Thoracic aorta (tissue), 2 donors: ENCODE data around the gene PBX3. TPM values are rescaled to one million over a fixed set of nuclear protein-coding genes. Genes with fewer than 3 reads are reported as not detected.

ENCODE experiments used
- ATAC-seq: fragments of 150-250 bp; one replicate; pipeline ENCODE4 v1.8.0; 2017; ENCODE audit warnings: low read depth; ENCODE audit not compliant: insufficient number of reproducible peaks, low FRiP score
- DNase-seq: peaks from one replicate; pipeline ENCODE4 v3.0.0-alpha.2; 2020; ENCODE audit warnings: low spot score
- H3K27ac ChIP-seq, 2 donors: fragments of 200-600 bp; sonication (generic); 1 replicate in 1 of 2; 2 replicates in 1 of 2; pipeline ENCODE4 v1.5.1; 2016; ENCODE audit warnings: mild to moderate bottlenecking in 2 of 2, moderate library complexity in 2 of 2
- H3K27me3 ChIP-seq: fragments of 200-600 bp; sonication (generic); replicated peaks from 2 replicates; pipeline ENCODE4 v1.6.0; 2016; ENCODE audit warnings: mild to moderate bottlenecking; ENCODE audit not compliant: insufficient read depth
- H3K36me3 ChIP-seq: fragments of 200-600 bp; sonication (generic); one replicate; pipeline ENCODE4 v1.5.1; 2016
- H3K4me1 ChIP-seq, 2 donors: fragments of 200-600 bp; sonication (generic); 1 replicate in 1 of 2; 2 replicates in 1 of 2; pipeline versions ENCODE4 v1.5.1 to v1.6.0; 2016; ENCODE audit warnings: low read depth in 2 of 2, mild to moderate bottlenecking in 1 of 2; ENCODE audit not compliant: control insufficient read depth in 1 of 2
- H3K4me3 ChIP-seq: fragments of 200-600 bp; sonication (generic); 2 replicates; pipeline ENCODE4 v1.5.1; 2016; ENCODE audit warnings: mild to moderate bottlenecking
- H3K9me3 ChIP-seq: fragments of 200-600 bp; sonication (generic); 2 replicates; pipeline ENCODE4 v1.5.1; 2016
- CTCF ChIP-seq: fragments of 200-600 bp; sonication (generic); IDR thresholded peaks from one replicate; pipeline ENCODE4 v1.5.1; 2019; ENCODE audit warnings: antibody characterized with exemption
- total RNA-seq, 2 donors: library from RNA; depleted of rRNA; stranded (reverse); fragments of >200 nt; gene quantifications; one replicate each; pipeline versions ENCODE4 v1.1.0 to v1.2.3, GENCODE V29; 2016

Gene PBX3
- total RNA-seq, 2 donors from 2014 or later: 23.9 to 34.8 TPM

DNA sequence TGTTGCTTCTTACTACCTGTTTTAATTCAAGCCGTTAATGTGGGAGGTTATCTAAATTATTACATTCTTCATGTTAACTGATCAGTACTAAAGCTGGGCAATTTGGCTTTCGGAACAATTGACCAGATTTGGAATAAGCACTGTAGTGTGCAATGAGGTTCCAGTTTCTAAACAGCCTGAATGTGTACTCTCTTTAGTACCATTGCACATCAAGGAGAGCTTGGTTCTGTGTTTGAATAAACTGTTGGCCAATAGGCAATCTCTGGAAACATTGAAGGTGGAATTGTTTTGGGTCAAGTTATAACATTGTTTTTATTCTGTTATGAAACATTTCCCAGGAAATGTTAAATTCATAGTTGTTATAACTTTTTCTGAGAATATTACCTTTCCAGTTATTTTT lies 105.2 kb downstream of the PBX3 start:
- H3K9me3 ChIP-seq: no peaks in the 10 kb centered on the region
- DNase-seq (no peak), ATAC-seq (no peak)
- no peak overlapping the region for H3K27ac ChIP-seq
- no peak for TF ChIP-seq CTCF
- H3K27me3 ChIP-seq: no peaks in the 10 kb centered on the region
- H3K4me1 ChIP-seq: no peaks in the 10 kb centered on the region
- no peaks in the 10 kb centered on the region for H3K36me3 ChIP-seq
- no peak overlapping the region for H3K4me3 ChIP-seq

GRCh38 chr9:125854553-125855275 lies 107.5 kb downstream of the PBX3 start:
- DNase-seq (no peak), ATAC-seq (no peak)
- no peaks in the 10 kb centered on the region for H3K36me3 ChIP-seq
- TF ChIP-seq CTCF: no peak
- no peak overlapping the region for H3K4me3 ChIP-seq
- H3K4me1 ChIP-seq: no peaks in the 10 kb centered on the region
- no peaks in the 10 kb centered on the region for H3K27me3 ChIP-seq
- H3K27ac ChIP-seq: no peak overlapping the region
- H3K9me3 ChIP-seq: no peaks in the 10 kb centered on the region

- Histone ChIP-seq H3K27me3 (no peaks in the 10 kb centered on the region), H3K9me3 (no peaks in the 10 kb centered on the region), H3K27ac (no peak overlapping the region), H3K4me3 (no peak overlapping the region), H3K36me3 (no peaks in the 10 kb centered on the region), H3K4me1 (no peaks in the 10 kb centered on the region)
- ATAC-seq (no peak), DNase-seq (no peak)
- no peak for TF ChIP-seq CTCF
Measured at GRCh38 chr9:125856331-125856730, 109.2 kb downstream of the PBX3 start.

GRCh38 chr9:125861405-125862058 lies 114.4 kb downstream of the PBX3 start:
- Histone ChIP-seq H3K4me3 (no peak overlapping the region), H3K27ac (no peak overlapping the region), H3K27me3 (no peaks in the 10 kb centered on the region), H3K9me3 (no peaks in the 10 kb centered on the region), H3K4me1 (no peaks in the 10 kb centered on the region), H3K36me3 (no peaks in the 10 kb centered on the region)
- TF ChIP-seq CTCF: no peak
- no peak for DNase-seq
- ATAC-seq: no peak

- no peak for TF ChIP-seq CTCF
- Histone ChIP-seq H3K4me1 (no peaks in the 10 kb centered on the region), H3K27me3 (no peaks in the 10 kb centered on the region), H3K9me3 (no peaks in the 10 kb centered on the region), H3K36me3 (no peaks in the 10 kb centered on the region), H3K27ac (no peak overlapping the region), H3K4me3 (no peak overlapping the region)
- DNase-seq (no peak), ATAC-seq (no peak)
Measured at GRCh38 chr9:125863923-125864322, 116.8 kb downstream of the PBX3 start.
